Peyer's patch (tissue), 4 donors: ENCODE measurements around the gene FCF1.

Source experiments
- POLR2A ChIP-seq, 2 donors: fragments of 450-650 bp; IDR thresholded peaks; one replicate each; pipeline ENCODE4 v1.5.1; 2017; ENCODE audit warnings: antibody characterized with exemption in 2 of 2, mild to moderate bottlenecking in 2 of 2, moderate library complexity in 2 of 2
- TF ChIP-seq, protein P1 (sequence below), 6 experiments: fragments of 450-650 bp in 4 of 6; fragments of 200-600 bp in 2 of 6; sonication (generic) in 1 of 6; IDR thresholded peaks; one replicate each; pipeline ENCODE4 v1.5.1; 2017 to 2019; ENCODE audit warnings: antibody characterized with exemption in 6 of 6, mild to moderate bottlenecking in 3 of 6, moderate library complexity in 1 of 6

DNA sequence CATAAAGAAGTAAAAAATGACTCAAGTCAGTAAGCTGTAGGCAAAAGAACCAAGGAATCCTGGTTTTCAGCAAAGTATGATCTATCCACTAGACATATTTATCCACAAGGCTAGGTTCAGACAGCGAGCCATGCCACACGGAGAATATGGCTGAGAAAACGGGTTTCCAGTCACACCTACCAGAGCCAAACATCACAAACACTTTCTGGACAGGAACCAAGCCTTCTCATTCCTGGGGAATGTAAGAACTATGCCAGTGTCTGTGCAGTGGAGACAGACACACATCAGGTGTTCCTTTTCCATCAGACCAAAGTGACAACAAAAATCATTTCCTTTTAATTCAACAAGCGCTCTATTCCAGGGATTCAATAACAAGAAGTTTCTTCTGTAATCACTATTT is 41.2 kb upstream of the FCF1 start:
- TF ChIP-seq, protein P1, sequence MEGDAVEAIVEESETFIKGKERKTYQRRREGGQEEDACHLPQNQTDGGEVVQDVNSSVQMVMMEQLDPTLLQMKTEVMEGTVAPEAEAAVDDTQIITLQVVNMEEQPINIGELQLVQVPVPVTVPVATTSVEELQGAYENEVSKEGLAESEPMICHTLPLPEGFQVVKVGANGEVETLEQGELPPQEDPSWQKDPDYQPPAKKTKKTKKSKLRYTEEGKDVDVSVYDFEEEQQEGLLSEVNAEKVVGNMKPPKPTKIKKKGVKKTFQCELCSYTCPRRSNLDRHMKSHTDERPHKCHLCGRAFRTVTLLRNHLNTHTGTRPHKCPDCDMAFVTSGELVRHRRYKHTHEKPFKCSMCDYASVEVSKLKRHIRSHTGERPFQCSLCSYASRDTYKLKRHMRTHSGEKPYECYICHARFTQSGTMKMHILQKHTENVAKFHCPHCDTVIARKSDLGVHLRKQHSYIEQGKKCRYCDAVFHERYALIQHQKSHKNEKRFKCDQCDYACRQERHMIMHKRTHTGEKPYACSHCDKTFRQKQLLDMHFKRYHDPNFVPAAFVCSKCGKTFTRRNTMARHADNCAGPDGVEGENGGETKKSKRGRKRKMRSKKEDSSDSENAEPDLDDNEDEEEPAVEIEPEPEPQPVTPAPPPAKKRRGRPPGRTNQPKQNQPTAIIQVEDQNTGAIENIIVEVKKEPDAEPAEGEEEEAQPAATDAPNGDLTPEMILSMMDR (IDR thresholded peaks at IDR 0.05), result no peak
- no peak for TF ChIP-seq POLR2A (IDR thresholded peaks at IDR 0.05)
